MM.1S (cell line): ENCODE data around the gene ABCA2.

Source experiments
- EZH2 ChIP-seq: fragments of 300-600 bp; sonication (generic); optimal IDR thresholded peaks from 2 replicates; pipeline ENCODE3; 2017; ENCODE audit warnings: low read depth, mild to moderate bottlenecking, antibody characterized with exemption, low read length, mixed read lengths
- EZH2phosphoT487 ChIP-seq: fragments of 300-600 bp; sonication (generic); IDR thresholded peaks from 2 replicates; pipeline ENCODE4 v1.6.1; 2018; ENCODE audit warnings: antibody characterized with exemption, low read length
- TF ChIP-seq, protein P1 (sequence below): fragments of 300-600 bp; sonication (generic); IDR thresholded peaks from 2 replicates; pipeline ENCODE4 v1.5.1; 2016; ENCODE audit warnings: antibody characterized with exemption, low read length, mixed read lengths

DNA sequence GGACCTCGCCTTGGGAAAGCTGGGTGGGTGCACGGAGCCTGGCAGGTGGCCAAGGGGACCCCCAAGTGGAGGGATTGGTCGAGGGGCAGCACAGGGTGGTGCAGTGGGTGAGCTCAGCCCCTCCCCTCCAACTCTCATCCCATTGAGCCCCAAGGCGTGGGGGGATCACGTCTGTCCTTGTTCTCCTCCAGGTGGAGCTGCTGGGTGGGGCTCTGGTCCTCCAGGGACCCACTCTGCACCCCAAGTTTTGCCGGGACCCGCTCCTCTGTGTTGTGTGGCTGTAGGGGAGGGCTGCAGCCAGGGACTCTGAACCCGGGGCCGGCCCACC lies 7.4 kb upstream of the ABCA2 start:
- TF ChIP-seq, protein P1, sequence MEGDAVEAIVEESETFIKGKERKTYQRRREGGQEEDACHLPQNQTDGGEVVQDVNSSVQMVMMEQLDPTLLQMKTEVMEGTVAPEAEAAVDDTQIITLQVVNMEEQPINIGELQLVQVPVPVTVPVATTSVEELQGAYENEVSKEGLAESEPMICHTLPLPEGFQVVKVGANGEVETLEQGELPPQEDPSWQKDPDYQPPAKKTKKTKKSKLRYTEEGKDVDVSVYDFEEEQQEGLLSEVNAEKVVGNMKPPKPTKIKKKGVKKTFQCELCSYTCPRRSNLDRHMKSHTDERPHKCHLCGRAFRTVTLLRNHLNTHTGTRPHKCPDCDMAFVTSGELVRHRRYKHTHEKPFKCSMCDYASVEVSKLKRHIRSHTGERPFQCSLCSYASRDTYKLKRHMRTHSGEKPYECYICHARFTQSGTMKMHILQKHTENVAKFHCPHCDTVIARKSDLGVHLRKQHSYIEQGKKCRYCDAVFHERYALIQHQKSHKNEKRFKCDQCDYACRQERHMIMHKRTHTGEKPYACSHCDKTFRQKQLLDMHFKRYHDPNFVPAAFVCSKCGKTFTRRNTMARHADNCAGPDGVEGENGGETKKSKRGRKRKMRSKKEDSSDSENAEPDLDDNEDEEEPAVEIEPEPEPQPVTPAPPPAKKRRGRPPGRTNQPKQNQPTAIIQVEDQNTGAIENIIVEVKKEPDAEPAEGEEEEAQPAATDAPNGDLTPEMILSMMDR: no peak
- TF ChIP-seq EZH2phosphoT487: no peak
- no peak for TF ChIP-seq EZH2
